Activated naive CD8-positive, alpha-beta T cell treated with anti-CD3 and anti-CD28 coated beads, Interleukin-2, amount 50 U/mL, for 16 hours (primary cell): ENCODE measurements around the gene APOL4.
"Not testable (repeated sequence)": the region's sequence is repeated elsewhere in the genome, so short reads cannot be mapped to it uniquely, and the experiment has no call there.

Source experiments
- DNase-seq: peaks from one replicate; pipeline ENCODE4 v3.0.0-alpha.2; 2020; ENCODE audit warnings: low read depth, low spot score

The APOL4 gene

GRCh38 chr22:36231051-36231450 lies 29.4 kb upstream of the APOL4 start:
- DNase-seq: not testable (repeated sequence)

DNA sequence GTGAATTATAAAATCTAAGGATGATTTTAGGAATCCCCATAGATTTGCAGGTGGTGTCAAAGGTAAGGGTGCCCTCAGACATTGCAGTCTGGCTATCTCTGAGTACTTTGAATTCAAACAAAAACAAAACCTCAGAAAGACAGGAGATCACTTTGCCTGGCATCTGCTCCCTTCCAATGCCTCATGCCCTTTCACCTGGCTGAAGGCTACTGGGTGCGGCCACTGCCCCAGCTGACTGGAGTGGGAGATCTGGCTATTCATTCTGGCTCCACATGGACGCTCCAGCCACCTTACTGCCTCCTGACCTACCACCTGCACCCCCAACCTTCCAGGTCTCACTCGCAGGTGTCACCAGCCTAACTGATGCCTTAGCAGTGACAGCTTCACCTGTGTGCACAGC lies 28.0 kb upstream of the APOL4 start:
- not testable (repeated sequence) for DNase-seq

DNA sequence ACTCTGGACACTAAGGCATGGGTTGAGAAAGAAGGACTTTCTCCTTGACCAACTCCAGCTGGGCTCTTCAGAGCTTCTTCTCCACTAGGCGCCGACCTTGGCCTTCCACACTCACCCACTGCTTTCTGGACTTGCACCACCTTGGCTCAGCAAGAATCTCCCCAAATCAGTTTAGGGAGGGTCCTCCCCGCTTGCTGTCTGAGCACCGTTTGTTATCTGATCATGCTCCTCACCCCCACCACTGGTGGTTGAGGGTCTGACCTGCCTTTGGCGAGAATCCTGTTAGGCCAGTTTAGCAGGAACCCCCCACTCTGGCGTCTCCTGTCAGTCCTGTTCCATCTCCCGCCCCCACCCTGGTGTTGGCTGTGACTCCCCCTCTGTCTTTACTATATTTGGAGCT lies 27.3 kb upstream of the APOL4 start:
- DNase-seq: no peak

DNA sequence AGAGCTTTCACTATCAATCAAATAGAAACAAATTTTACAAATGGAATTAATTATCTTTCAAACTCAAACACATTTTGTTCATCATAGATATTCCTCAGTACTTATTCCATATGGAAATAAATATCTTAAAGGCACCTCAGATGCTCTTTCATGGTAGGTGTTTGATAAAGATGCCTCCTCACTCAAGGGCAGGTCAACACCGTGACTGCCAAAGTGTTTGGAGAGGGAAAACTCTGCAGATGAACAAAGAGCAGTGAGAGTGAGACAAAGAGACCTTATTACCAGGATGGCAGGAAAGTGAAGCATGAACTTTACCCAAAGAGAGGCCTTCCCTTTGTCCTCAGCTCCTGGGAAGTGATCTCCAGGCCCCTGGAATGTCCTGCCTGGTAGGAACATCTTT lies 26.8 kb upstream of the APOL4 start:
- DNase-seq: not testable (repeated sequence)

DNA sequence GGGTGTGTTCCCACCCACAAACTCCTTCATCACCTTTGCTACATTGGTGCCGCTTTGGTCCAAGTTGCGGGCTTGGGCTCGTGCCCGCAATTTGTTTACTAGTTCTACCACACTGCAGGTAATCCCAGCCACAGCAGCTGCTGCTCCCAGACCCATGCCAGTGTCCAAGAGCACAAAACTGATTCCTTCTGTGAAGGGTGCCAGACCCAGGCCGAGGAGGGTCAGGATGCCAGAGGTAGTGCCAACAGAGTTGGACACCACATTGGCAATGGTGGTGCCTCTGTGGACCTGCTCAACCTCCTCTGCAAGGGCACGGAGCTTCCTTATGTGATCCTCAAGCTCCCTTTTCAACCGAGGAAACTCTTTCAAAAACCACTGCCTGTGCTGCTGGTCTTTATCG lies 26.2 kb upstream of the APOL4 start:
- DNase-seq: no peak

GRCh38 chr22:36227396-36227795 lies 25.8 kb upstream of the APOL4 start:
- no peak for DNase-seq

GRCh38 chr22:36226189-36226588 lies 24.6 kb upstream of the APOL4 start:
- no peak for DNase-seq

DNA sequence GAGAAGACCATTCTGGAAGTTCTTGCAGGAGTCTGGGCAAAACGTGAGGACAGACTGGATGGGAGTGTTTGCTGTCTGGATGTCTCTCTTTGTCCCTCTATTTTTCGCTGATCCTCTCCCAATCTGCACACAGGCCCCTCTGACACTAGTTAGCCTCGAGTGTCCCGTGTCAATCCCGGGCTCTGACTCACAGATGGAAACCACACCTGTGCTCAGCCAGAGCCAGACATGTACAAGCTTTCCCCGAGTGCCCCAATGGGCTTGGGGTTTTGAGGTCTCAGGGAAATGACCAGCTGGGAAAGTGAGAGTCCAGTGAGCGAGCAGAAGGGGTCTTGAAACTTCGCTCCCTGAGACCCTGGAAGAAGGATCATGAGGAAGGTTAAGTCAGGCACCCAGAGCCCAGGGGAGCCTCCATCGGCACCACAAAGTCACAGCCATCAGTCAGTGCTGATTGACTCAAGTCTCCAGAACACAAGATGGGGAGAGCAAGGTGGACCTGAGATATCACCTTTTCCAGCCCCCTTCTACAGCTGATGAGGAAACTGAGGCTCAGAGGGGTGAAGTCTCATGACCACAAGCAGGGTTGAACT lies 23.8 kb upstream of the APOL4 start:
- no peak for DNase-seq

DNA sequence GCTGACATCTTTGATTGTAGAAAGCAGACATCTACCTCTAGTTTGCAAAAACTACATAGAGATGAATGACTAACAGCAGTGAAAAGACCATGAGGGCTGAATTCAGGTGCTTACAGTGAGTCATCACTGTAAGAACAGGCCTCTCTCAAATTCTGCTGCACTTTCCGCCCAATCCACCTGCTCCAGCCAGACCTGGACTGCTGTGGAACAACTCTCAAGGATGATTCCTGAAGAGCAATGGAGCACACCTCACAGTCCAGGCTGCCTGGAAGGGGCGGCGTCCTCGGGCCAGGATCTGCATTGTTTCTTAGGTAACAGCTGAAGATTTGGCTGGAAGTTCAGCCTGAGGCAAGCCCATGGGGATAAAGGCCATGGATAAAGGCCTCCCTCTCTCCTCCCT lies 22.6 kb upstream of the APOL4 start:
- no peak for DNase-seq

- no peak for DNase-seq
Observed at GRCh38 chr22:36223504-36223903, 21.9 kb upstream of the APOL4 start.

DNA sequence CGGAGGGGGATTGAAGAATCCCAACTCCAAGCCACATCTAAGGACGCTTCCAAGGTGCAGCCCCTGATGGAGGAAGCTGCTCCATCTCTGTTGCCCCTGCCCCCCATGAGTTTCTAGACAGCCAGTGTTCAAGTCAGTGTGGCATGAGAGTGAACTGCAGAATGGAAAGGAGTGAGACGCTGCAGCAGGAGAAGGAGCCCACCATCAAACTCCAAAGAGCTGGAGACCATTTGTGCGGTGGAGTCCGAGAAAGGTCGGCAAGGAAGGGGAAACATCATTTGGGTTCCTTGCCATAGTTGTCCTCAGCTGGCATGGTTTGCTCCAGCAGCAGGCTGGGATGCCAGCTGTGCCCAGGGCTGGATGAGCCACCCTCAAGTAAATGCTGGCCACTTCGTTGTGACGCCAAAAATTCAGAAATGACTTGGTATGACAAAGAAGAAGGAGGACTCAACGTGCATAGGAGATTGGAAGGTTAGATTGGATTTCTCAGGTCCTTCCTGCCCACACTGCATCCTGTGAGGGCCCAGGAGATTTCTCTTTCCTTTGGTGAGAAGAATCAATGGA lies 21.4 kb upstream of the APOL4 start:
- no peak for DNase-seq

DNA sequence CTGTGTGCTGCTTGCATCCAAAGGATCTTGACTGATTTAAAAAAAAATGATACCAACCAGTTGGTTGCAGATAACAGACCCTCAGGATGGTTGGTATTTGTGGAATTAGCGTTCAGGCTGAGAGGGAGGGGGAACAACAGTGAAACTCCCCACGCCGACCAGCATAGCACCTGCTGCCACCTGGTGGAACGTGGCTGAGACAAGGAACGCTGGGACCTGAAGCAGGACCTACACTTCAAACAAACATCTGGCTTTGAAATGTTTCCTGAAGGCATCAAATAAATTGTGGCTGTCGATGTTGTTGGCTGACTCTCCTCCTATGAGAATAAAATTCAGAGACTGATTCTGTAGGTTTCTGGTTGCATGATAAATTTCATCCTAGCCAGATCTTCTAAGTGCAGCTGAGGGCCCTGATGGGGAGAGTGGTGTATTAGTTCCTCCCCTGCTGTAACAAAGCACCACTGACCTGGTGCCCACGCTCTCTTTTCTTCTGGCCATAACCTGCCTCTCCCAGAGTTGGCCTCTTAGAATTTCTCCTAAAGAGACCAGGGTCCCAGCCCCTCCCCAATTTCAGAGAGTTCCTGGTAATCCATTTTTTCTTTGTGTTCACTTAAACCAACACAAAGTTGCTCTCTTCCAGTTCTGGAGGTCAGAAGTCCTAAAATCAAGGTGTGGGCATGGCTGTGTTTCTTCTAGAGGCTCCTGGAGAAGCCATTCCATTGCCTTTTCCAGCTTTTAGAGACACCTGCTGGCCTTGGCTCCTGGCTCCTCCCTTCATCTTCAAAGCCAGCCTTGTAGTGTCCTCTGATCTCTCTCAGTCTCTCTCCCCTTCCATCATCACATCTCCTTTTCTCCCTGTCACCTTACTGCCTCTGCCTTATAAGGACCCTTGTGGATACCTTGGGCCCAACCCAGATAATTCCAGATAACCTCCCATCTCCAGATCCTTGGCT lies 20.5 kb upstream of the APOL4 start:
- DNase-seq: no peak

- no peak for DNase-seq
Observed at GRCh38 chr22:36220451-36220921, 18.9 kb upstream of the APOL4 start.

DNA sequence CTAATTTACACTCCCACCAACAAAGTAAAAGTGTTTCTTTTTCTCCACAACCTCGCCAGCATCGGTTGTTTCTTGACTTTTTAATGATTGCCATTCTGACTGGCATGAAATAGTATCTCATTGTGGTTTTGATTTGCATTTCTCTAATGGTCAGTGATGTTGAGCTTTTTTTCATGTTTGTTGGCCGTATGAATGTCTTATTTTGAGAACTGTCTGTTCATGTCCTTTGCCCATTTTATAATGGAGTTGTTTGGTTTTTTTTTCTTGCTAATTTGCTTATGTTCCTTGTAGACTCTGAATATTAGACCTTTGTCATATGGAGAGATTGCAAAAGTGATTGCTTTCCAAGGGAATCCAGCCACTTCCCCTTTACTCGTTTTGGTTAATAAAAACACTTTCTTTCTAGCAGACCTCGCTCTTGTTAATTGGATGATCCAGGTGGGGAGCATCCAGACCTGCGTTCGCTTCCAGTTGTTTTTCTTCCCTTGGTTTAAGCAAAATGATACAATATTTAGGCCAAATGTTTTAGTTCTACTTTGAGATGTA lies 17.1 kb upstream of the APOL4 start:
- no peak for DNase-seq

GRCh38 chr22:36215981-36216380 lies 14.4 kb upstream of the APOL4 start:
- no peak for DNase-seq

GRCh38 chr22:36213586-36213985 lies 12.0 kb upstream of the APOL4 start:
- DNase-seq: no peak

DNA sequence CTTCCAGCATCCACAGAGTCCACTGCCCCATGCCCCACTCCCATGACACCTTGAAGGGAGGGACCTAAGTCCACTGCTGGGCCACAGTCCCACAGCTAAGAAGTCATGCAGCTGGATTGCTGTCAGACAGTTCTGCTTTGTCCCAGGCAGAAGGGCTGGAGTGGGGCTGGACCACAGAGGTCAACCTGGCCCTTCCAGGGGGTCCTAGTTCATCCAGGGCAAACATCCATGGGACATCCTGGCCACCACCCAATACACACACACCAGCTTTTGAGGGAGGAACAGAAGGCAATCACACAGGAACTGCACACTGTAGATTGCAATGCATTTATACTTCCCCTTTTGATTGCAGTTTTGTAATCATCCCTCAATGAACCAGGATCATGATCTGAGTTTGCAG lies 11.3 kb upstream of the APOL4 start:
- DNase-seq: no peak

GRCh38 chr22:36211237-36211861 lies 9.7 kb upstream of the APOL4 start:
- no peak for DNase-seq

- DNase-seq: no peak
Observed at GRCh38 chr22:36210224-36210623, 8.6 kb upstream of the APOL4 start.

DNA sequence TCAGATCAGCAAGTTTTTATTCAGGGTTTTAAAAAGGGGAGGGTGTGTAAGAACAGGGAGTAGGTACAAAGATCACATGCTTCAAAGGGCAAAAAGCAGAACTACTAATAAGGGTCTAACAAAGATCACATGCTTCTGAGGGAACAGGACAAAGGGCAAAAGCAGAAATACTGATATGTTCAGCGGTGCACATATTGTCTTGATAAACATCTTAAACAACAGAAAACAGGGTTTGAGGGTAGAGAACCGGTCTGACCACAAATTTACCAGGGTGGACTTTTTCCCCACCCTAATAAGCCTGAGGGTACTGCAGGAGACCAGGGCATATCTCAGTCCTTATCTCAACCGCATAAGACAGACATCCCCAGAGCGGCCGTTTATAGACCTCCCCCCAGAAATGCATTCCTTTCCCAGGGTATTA lies 7.9 kb upstream of the APOL4 start:
- DNase-seq: not testable (repeated sequence)

DNA sequence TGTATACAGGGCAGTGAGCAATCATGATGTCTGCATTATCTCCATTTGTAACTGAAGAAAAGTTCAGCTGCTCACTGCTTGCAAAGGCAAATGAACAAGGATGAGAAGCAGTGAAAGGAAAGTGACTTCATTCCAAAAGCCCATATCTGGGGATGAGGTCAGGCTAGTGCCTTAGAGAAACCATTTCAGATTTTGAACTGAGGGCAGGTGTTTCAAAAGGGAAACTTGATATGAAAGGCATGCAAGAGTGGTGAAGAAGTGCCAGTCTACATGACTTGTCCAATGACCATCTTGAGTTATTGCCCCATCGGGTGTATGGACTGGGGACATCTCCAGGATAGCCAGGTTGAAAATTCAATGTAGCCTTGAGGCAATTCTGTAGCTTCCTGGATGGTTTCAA lies 7.3 kb upstream of the APOL4 start:
- no peak for DNase-seq
